GM12878 (cell line): Measurements from ENCODE around the gene YPEL4. TPM values are rescaled to one million over a fixed set of nuclear protein-coding genes. Genes with fewer than 3 reads are reported as not detected.
A peak's percentile ranks its signal among the peaks of the same experiment; 100 is the strongest.

Experiments used
- ATAC-seq: fragments of 200-7000 bp; cut with Tn5 transposase; 3 replicates; pipeline ENCODE4 v1.9.1; 2020; ENCODE audit warnings: mild to moderate bottlenecking, moderate library complexity
- BruUV-seq: library from RNA; stranded (reverse); fragments of 400-500 nt; replicated peaks from 2 replicates; lab custom pipeline; 2021; lab: Mats Ljungman, UMichigan
- CTCF ChIA-PET: fragments of 300-600 bp; sonication (Branson Sonifier 250); formaldehyde crosslinking; extraction: SDS; loops from one replicate; lab custom pipeline; 2021; ENCODE audit warnings: inconsistent platforms; lab: Yijun Ruan, JAX
- POLR2A ChIA-PET: fragments of 350-600 bp; formaldehyde crosslinking; extraction: SDS; loops from one replicate; lab custom pipeline; 2021; ENCODE audit warnings: inconsistent platforms; lab: Charles Lee
- RAD21 ChIA-PET: fragments of 300-600 bp; sonication (Branson Sonifier 250); formaldehyde crosslinking; loops from one replicate; lab custom pipeline; 2023; ENCODE audit warnings: antibody characterized with exemption; ENCODE audit not compliant: unreplicated experiment; lab: Charles Lee
- SMC1A ChIA-PET: fragments of 300-600 bp; sonication (Branson Sonifier 250); formaldehyde crosslinking; loops from one replicate; lab custom pipeline; 2023; ENCODE audit not compliant: unreplicated experiment, uncharacterized antibody; lab: Charles Lee
- DNase-seq: peaks from one replicate; pipeline ENCODE4 v3.0.0-alpha.2; 2011; ENCODE audit warnings: low read depth, low spot score
- FAIRE-seq: peaks from 3 replicates; lab custom pipeline; 2011; peaks lifted over from hg19 to GRCh38; lab: Jason Lieb, UNC
- H2AFZ ChIP-seq: 2 replicates; pipeline ENCODE4 v1.6.0; 2011; ENCODE audit warnings: low read depth, low read length, control low read depth; ENCODE audit not compliant: control insufficient read depth
- H3K27ac ChIP-seq: 2 replicates; pipeline ENCODE4 v1.5.1; 2011; ENCODE audit warnings: control low read depth; ENCODE audit not compliant: control insufficient read depth, insufficient read depth
- H3K27me3 ChIP-seq, 2 experiments: replicated peaks in 1 of 2; 2 replicates each; pipeline versions ENCODE4 v1.6.0 to v1.6.1; 2011; ENCODE audit warnings: low read length in 1 of 2; ENCODE audit not compliant: control insufficient read depth in 2 of 2, insufficient read depth in 2 of 2
- H3K36me3 ChIP-seq, 2 experiments: 2 replicates each; pipeline ENCODE4 v1.5.1; 2011; ENCODE audit warnings: low read length in 1 of 2; ENCODE audit not compliant: control insufficient read depth in 2 of 2, insufficient read depth in 2 of 2
- H3K4me1 ChIP-seq: 2 replicates; pipeline ENCODE4 v1.6.1; 2011; ENCODE audit warnings: mild to moderate bottlenecking, low read length, moderate library complexity, mixed read lengths; ENCODE audit not compliant: control insufficient read depth, insufficient read depth
- H3K4me2 ChIP-seq: 2 replicates; pipeline ENCODE4 v1.6.0; 2011; ENCODE audit warnings: control low read depth; ENCODE audit not compliant: control insufficient read depth, insufficient read depth
- H3K4me3 ChIP-seq: fragments of 200-600 bp; sonication (generic); 2 replicates; pipeline ENCODE4 v1.5.1; 2016
- H3K79me2 ChIP-seq: 2 replicates; pipeline ENCODE4 v1.6.0; 2011; ENCODE audit warnings: low read length; ENCODE audit not compliant: control insufficient read depth, insufficient read depth
- H3K9ac ChIP-seq: 2 replicates; pipeline ENCODE4 v1.8.0; 2011; ENCODE audit warnings: low read length, control low read depth, mixed read lengths; ENCODE audit not compliant: control insufficient read depth, insufficient read depth
- H3K9me3 ChIP-seq: replicated peaks from 3 replicates; pipeline ENCODE4 v1.5.1; 2011; ENCODE audit warnings: mild to moderate bottlenecking, low read length; ENCODE audit not compliant: control insufficient read depth, insufficient read depth
- H4K20me1 ChIP-seq: 2 replicates; pipeline ENCODE4 v1.6.0; 2011; ENCODE audit not compliant: control insufficient read depth, insufficient read depth
- GABPA ChIP-seq: IDR thresholded peaks from 2 replicates; pipeline ENCODE4 v1.6.1; 2014; ENCODE audit warnings: antibody characterized with exemption, low read depth, mild to moderate bottlenecking, inconsistent platforms
- HCFC1 ChIP-seq: fragments of 150-350 bp; IDR thresholded peaks from 2 replicates; pipeline ENCODE4 v1.6.1; 2014; ENCODE audit warnings: low read length
- IRF4 ChIP-seq: IDR thresholded peaks from 2 replicates; pipeline ENCODE4 v1.6.1; 2011; ENCODE audit warnings: low read depth, low read length
- JUND ChIP-seq: IDR thresholded peaks from 2 replicates; pipeline ENCODE4 v1.6.1; 2012; ENCODE audit warnings: low read depth, mild to moderate bottlenecking, low read length, improper control_type of control experiment, moderate library complexity
- MLLT1 ChIP-seq: fragments of 450-650 bp; IDR thresholded peaks from 2 replicates; pipeline ENCODE4 v1.6.1; 2016; ENCODE audit warnings: mild to moderate bottlenecking
- MTA3 ChIP-seq: IDR thresholded peaks from 2 replicates; pipeline ENCODE4 v1.6.1; 2012; ENCODE audit warnings: low read length, inconsistent platforms, borderline replicate concordance
- NKRF ChIP-seq: fragments of 450-650 bp; conservative IDR thresholded peaks from 2 replicates; pipeline ENCODE4 v1.6.1; 2017; ENCODE audit warnings: mild to moderate bottlenecking, moderate library complexity
- NR2C2 ChIP-seq: IDR thresholded peaks from 2 replicates; pipeline ENCODE4 v1.6.1; 2011; ENCODE audit warnings: borderline replicate concordance, low read depth; ENCODE audit not compliant: control insufficient read depth, insufficient read length
- POLR2A ChIP-seq: IDR thresholded peaks from 2 replicates; pipeline ENCODE4 v1.6.1; 2011; ENCODE audit warnings: low read depth, mild to moderate bottlenecking, low read length
- PRDM15 ChIP-seq: fragments of 450-650 bp; formaldehyde crosslinking; IDR thresholded peaks from 2 replicates; pipeline ENCODE4 v1.4.0; 2020; ENCODE audit warnings: mild to moderate bottlenecking, moderate library complexity
- RAD21 ChIP-seq: IDR thresholded peaks from 2 replicates; pipeline ENCODE4 v1.6.1; 2011; ENCODE audit warnings: mild to moderate bottlenecking, low read depth, low read length, moderate library complexity; ENCODE audit not compliant: insufficient read depth
- SREBF2 ChIP-seq: IDR thresholded peaks from 2 replicates; pipeline ENCODE4 v1.6.1; 2012; ENCODE audit warnings: mild to moderate bottlenecking, low read length
- TCF7 ChIP-seq: IDR thresholded peaks from 2 replicates; pipeline ENCODE4 v1.6.1; 2014; ENCODE audit warnings: antibody characterized with exemption, borderline replicate concordance
- ZNF622 ChIP-seq: fragments of 450-650 bp; IDR thresholded peaks from 2 replicates; pipeline ENCODE4 v1.6.1; 2017; ENCODE audit warnings: mild to moderate bottlenecking, inconsistent platforms
- ZZZ3 ChIP-seq: IDR thresholded peaks from 2 replicates; pipeline ENCODE4 v1.6.1; 2011; ENCODE audit warnings: low read depth; ENCODE audit not compliant: control insufficient read depth, insufficient read length
- WGBS: methylation state at CpG from one replicate; pipeline ENCODE4 v1.1.6; 2016; ENCODE audit warnings: low lambda C conversion rate; ENCODE audit not compliant: insufficient replicate concordance, insufficient coverage; ENCODE audit errors: missing lambda C conversion rate; 5-methylcytosine and 5-hydroxymethylcytosine counted together
- in situ Hi-C: fragments of 300-500 bp; cut with MboI; formaldehyde crosslinking; loops from 9 replicates; pipeline ENCODE4 v1.14.3; 2018; ENCODE audit warnings: mixed read lengths
- intact Hi-C: fragments of 100-400 bp; cut with micrococcal nuclease; formaldehyde crosslinking; loops from one replicate; pipeline ENCODE4 v1.14.2; 2022; ENCODE audit not compliant: unreplicated experiment
- polyA plus RNA-seq, 11 experiments: library from polyadenylated mRNA; depleted of rRNA in 4 of 11; unstranded in 6 of 11; stranded (reverse) in 5 of 11; fragments of >200 nt; fragmentation: Nextera tagmentation in 4 of 11; fragmentation: Illumina TruSeq in 1 of 11; extraction: Ambion mirVana in 4 of 11; extraction: Trizol in 1 of 11; gene quantifications; 1 replicate in 1 of 11; 2 replicates in 10 of 11; pipeline versions ENCODE4 v1.2.1 to v1.2.3, GENCODE V29; 2011 to 2016; ENCODE audit warnings: inconsistent platforms in 2 of 11, missing spikeins in 2 of 11, low read depth in 1 of 11
- total RNA-seq, 4 experiments: library from RNA; depleted of rRNA in 3 of 4; stranded (reverse); fragments of >200 nt in 3 of 4; fragmentation: Illumina TruSeq in 1 of 4; extraction: Trizol in 1 of 4; gene quantifications; 2 replicates each; pipeline versions ENCODE4 v1.2.1 to v1.2.3, GENCODE V29; 2013 to 2021

YPEL4 gene
- total and polyA plus RNA-seq, 10 of the 15 experiments (the other 5 are each of a cell fraction or from before 2014, with no cell fraction given), result 0.07 to 0.50 (median 0.13) TPM; not detected in 5

GRCh38 chr11:57657194-57658022, 7.7 kb upstream of the YPEL4 start, which contains the start of gene CLP1:
TSS of gene CLP1 (plus strand) at chr11:57657762. CDS start at chr11:57659477, 1,715 bp downstream.
- ChIA-PET SMC1A (interaction anchor here (0.7 to 3.1 kb wide), 6 partner anchors 9 to 143 kb away, joined by 3 to 14 read pairs (median 4); partner anchors contain the start of gene MED19), CTCF (interaction anchor here (0.6 to 5.6 kb wide), 10 partner anchors 11 to 312 kb away, joined by 3 to 34 read pairs (median 3); no protein-coding TSS in a partner anchor), POLR2A (interaction anchor here (0.8 to 1.3 kb wide), 3 partner anchors 10 to 55 kb away, joined by 3 to 7 read pairs (median 6); partner anchors contain the start of genes MED19, TMX2 and ZDHHC5), RAD21 (interaction anchor here (1.0 kb wide), 2 partner anchors 10 to 143 kb away, joined by 3 to 5 read pairs; no protein-coding TSS in a partner anchor)
- no peaks in the 10 kb centered on the region for H3K9me3 ChIP-seq
- H3K27ac ChIP-seq, result peak within 1 kb of the TSS; percentile 75
- H3K9ac ChIP-seq, result peak within 1 kb of the TSS; percentile 93
- H3K4me2 ChIP-seq, result peak within 1 kb of the TSS; percentile 93
- BruUV-seq, result no TSS peak
- H2AFZ ChIP-seq, result peak within 1 kb of the TSS; percentile 95
- no peaks in the 10 kb centered on the region for H3K27me3 ChIP-seq
- DNase-seq, result peak; percentile 94
- H3K4me1 ChIP-seq, result peaks cover 6% of the 10 kb centered on the region; the same call in 1 of the 2 replicates
- intact Hi-C loops (loop anchor here (1.0 kb wide), 2 partner anchors 10 to 232 kb away; no protein-coding TSS in a partner anchor), in situ Hi-C loops (no loop called here)
- under 1% methylated on average over 45 of the region's 45 CpGs for WGBS
- H3K36me3 ChIP-seq, result peaks cover 7 to 9% of the 10 kb centered on the region in 2 experiments; a peak in 3 of 4 replicates
- no peaks in the 10 kb centered on the region for H4K20me1 ChIP-seq
- H3K4me3 ChIP-seq, result peak within 1 kb of the TSS; percentile 91
- peak; percentile 99 for ATAC-seq
- FAIRE-seq, result peak; percentile 78
- H3K79me2 ChIP-seq, result peaks cover 18% of the 10 kb centered on the region
- no peak for TF ChIP-seq ZZZ3
- TF ChIP-seq IRF4, result no peak
- peak; percentile 87 for TF ChIP-seq GABPA
- TF ChIP-seq PRDM15 (CRISPR knock-in tag), result no peak
- TF ChIP-seq NR2C2, result no peak
- TF ChIP-seq RAD21, result no peak
- TF ChIP-seq JUND, result no peak
- no peak for TF ChIP-seq TCF7
- no peak for TF ChIP-seq ZNF622
- no peak for TF ChIP-seq MTA3
- peak; percentile 56 for TF ChIP-seq NKRF
- TF ChIP-seq MLLT1, result no peak
- peak; percentile 81 for TF ChIP-seq POLR2A
- peak; percentile 99 for TF ChIP-seq HCFC1
- TF ChIP-seq SREBF2, result no peak
